Frontal cortex (tissue), 4 donors: ENCODE data around the gene GLCCI1. TPM values are rescaled to one million over a fixed set of nuclear protein-coding genes. Genes with fewer than 3 reads are reported as not detected.
"Not testable (repeated sequence)": the region's sequence is repeated elsewhere in the genome, so short reads cannot be mapped to it uniquely, and the experiment has no call there.

Experiments used
- DNase-seq, 2 donors: peaks; one replicate each; pipeline ENCODE4 v3.0.0; 2012; ENCODE audit warnings: low spot score in 2 of 2
- FAIRE-seq: peaks from 2 replicates; lab custom pipeline; 2012; peaks lifted over from hg19 to GRCh38; lab: Jason Lieb, UNC
- total RNA-seq: library from RNA; depleted of rRNA; stranded (reverse); fragments of >200 nt; gene quantifications from one replicate; pipeline ENCODE4 v1.2.3, GENCODE V29; 2014
- donor health status: control.
- donor health status: control.
- donor health status: control.

Gene GLCCI1
- total RNA-seq, 1 donor from 2014 or later, result 34.6 TPM

DNA sequence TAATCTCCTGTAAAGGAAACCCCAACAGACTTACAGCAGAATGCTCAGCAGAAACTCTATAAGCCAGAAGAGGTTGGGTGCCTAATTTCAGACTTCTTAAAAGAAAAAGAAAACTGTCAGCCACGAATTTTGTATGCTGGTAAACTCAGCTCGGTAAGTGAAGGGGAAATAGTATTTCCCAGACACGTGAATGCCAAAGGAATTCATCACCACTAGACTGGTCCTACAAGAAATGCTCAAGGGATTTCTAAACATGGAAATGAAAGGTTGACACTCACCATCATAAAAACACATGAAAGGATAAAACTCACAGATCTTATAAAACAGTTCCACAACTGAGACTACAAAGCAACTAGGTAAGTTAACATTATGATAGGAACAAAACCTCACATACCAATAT is 68.6 kb downstream of the GLCCI1 start:
- DNase-seq (no peak), FAIRE-seq (no peak)

DNA sequence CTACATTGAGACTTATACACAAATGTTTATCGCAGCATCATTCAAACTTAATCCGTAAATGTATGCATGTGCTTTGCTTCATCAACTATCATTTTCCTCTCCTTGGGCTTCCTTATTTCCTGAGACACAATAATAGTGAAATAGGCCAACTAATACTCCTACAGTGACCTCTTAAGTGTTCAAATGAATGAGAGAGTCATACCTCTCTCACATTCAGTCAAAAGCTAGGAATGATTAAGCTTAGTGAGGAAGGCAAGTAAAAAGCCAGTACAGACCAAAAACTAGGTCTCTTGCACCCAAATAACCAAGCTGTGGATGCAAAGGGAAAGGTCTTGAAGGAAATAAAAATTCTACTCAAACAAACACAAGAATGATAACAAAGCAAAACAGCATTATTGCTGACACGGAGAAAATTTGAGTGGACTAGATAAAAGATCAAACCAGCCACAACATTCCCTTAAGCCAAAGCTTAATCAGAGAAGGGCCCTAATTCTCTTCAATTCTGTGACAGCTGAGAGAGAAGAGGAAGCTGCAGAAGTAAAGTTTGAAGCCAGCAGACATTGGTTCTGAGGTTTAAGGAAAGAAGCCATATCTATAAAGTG is 72.3 kb downstream of the GLCCI1 start:
- FAIRE-seq (no peak), DNase-seq (no peak)

DNA sequence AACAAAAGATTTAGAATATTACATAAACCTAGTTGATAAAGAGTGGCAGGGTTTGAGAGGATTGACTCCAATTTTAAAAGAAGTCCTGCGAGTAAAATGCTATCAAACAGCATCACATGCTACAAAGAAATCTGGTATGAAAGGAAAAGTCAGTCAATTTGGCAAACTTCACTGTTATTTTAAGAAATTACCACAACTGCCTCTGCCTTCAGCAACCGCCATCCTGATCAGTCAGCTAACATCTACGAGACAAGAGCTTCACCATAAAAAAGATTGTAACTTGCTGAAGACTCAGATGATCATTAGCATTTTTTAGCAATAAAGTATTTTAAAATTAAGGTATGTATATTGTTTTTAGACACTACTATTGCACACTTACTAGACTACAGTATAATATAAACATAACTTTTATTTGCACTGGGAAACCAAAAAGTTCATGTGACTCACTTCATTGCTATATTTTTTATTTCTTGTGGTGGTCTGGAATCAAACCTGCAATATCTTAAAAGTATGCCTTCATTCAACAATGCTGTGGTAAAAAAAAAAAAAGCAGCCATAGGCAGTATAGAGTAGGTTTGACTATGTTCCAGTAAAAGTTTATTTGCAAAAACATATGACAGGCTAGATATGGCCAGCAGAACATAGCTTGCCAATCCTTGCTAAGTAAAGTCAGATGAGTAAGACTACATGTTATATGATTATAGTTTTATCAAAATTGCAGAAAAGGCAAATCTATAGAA is 74.4 kb downstream of the GLCCI1 start:
- FAIRE-seq (no peak), DNase-seq (no peak)

DNA sequence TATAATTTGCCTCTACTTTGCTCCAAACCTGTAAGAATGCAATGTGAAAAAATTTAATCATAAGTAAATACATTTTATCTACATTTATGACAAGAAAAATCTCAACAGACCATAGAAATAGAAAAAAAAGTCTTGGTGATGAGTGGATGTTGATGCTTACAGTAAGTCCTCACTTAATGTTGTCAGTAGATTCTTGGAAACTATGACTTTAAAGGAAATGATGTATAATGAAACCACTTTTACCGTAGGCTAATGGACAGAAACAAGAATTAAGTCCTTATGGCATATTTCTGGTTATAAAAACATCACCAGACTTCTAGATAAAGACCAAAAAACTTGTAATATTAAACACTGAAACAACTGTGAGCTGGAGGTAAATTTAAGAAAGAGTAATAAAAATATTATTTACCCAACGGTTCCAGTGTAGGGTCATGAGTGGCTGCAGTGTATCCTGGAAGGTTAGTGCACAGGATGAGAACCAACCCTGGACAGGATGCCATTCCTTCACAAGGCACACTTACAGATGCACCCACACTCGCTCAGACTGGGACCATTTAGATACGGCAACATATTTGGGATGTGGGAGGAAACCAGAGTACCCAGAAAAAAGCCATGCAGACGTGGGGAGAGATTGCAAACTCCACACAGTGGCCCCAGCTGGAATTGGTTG is 76.3 kb downstream of the GLCCI1 start:
- DNase-seq, result no peak
- FAIRE-seq, result no peak

DNA sequence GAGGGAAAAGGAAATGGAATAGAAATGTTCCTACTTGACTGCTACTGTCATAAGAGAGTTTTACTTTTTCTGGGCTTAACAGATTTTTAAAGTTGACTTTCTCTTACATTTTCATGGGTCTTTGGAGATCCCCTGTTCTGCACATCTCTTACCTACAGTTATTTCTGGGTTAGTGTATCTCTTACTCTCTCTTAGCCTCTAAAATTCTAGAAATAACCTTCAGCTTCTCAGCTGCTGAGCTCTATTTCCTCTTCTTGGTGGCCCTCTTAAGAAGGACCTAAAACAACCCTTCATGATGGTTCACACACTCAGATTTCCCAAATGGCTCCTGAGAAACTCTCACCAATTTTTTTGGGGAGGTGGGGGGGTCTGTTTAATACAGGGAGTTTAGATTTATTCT is 79.5 kb downstream of the GLCCI1 start:
- not testable (repeated sequence) for DNase-seq, FAIRE-seq

DNA sequence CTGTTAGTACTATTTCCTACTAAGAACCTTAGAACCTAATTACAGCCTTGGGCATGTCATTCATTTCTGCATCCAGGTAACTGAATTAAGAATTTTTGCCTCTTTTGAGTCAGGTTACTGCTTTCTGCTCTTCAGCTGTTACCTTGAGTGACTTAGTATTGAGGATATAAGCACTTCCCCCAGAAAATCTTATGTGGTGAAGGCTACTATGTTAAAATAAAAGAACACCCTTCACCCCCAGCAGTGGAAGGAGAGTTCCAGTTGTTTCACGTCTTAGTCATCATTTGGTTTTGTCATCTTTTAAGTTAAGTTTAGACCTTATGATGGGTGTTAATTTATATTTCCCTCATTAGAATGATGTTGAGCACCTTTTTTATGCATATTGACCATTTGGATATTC is 82.8 kb downstream of the GLCCI1 start:
- DNase-seq (no peak), FAIRE-seq (no peak)

DNA sequence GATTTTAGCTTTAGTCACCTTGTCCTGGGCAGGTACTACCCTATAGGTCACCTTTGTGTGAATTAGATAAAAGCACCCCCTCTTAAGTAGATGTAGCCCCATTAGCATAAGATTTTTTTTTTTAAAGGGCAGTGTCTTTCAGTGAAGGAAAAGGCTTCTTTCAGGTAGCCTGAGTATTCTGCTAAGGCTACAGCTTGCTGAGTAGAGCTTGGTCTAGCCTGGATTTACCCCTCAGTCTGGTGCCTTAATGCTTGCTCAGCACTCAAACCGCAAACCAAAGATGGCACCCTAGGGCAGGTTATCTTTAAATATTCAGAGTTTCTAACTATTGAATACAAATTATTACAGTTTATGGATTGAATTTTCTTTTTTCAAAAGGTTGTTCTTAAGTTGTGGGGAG is 83.4 kb downstream of the GLCCI1 start:
- FAIRE-seq (no peak), DNase-seq (no peak)

DNA sequence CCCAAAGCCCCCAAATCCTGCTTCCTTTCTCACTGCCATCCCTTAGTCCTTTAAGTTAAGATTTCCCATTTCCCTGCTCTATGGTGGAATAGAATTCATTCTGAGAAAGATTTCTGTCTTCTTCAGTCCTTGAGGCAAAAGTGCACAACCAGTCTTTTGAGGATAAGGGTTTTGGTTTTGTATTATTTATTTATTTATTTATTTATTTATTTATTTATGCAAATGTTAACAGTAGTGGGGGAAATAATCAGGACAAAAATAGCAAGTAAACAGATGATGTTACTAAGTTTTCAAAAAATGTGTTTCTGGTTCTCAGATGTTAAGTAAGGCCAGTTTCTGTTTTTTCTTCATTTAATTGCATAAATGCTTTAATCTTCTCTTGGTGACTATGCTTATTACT is 84.2 kb downstream of the GLCCI1 start:
- FAIRE-seq, result no peak
- DNase-seq, result no peak

DNA sequence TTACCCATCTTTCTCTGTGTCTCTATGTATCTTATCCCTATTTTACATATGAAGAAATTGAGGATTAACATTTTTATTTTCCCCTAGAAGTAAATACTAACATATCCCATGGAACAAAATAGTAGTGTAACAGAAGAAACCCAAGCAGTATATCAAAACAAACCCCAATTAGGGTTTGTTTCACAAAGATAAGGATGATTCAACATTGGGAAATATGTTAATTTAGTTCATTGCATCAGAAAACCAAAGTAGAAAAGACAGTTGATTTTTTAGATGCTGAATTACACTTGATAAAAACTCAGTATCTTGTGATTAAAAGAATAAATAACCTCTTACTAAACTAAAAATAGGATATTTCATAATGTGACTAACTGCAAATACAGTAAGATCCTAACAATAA is 87.8 kb downstream of the GLCCI1 start:
- no peak for FAIRE-seq

DNA sequence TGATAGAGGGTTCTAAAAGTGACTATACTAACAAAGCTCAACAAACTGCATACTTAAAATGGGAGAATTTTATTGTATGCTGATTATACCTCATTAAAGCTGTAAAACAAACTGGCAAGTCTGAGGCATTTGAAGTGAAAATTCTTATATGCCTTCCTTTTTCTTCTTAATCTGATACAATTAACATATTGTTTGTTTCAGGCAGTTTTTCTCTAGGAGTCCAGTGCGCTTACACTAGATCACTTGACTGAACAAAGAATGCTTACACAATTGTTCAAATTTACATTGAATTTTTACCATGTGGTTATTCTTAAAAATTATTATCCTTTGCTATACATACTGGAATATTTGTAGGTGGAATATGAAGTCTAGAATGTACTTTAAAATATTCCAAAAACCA is 89.0 kb downstream of the GLCCI1 start:
- FAIRE-seq (no peak), DNase-seq (no peak)

More for the DNA sequence above, 87.8 kb downstream of the GLCCI1 start:
- no peak for DNase-seq

DNA sequence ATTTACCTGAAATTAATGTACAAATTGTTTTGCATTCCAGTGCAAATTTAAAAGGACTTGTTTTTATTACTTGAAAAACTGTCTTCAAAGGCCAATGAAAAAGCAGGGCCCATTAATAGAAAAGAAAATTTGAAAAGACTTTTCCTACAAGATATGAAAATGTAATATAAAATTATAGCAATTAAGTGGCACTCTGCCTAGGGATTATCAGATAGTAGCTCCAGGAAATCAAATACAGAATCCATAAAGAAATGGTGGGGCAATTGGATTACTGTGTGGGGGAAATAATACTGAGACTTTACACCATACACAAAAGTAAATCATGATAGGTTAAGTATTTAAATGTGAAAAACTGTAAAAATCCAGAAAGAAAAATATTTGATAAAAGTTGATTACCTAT is 89.7 kb downstream of the GLCCI1 start:
- DNase-seq, result no peak
- no peak for FAIRE-seq

DNA sequence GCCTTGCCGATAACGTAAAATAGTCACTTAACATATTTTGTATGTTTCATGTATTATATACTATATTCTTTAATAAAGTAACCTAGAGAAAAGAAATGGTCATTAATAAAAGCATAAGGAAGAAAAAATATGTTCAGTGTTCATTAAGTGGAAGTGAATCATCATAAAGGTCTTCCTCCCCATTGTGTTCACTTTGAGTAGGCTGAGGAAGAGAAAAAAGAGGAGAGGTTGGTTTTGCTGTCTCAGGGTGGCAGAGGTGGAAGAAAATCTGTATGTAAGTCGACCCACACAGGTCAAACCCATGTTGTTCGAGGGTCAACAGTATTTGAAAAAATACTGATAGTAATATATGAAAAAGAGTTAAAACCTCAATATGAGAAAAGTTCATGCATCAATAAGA is 90.3 kb downstream of the GLCCI1 start:
- DNase-seq (no peak), FAIRE-seq (no peak)

DNA sequence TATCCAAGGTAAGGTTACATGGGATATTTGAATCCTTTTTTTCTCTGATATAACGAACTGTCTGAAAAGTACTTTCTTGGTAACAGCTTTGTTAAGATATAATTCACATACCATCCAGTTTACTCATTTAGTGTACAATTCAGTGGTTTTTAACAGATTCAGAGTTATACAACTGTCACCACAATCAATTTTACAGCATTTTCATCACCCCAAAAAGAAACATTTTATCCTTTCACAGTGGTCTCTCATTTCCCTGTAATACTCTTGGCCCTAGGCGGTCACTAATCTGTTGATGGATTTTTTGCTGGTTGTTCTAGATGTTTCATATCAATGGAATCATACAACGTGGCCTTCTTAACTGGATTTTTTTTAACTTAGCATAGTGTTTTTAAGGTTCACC is 91.6 kb downstream of the GLCCI1 start:
- FAIRE-seq (no peak), DNase-seq (no peak)

DNA sequence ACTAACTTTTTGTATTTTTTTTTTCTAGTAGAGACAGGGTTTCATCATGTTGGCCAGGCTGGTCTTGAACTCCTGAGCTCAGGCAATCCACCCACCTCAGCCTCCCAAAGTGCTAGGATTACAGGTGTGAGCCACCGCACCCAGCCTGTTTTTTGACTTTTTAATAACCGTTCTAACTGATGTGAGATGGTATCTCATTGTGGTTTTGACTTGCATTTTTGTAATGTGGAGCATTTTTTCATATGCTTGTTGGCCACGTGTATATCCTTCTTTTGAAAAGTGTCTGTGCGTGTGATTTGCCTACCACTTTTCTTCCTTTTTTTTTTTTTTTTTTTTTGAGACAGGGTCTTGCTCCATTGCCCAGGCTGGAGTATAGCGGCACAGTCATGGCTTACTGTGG is 94.7 kb downstream of the GLCCI1 start:
- DNase-seq, FAIRE-seq: not testable (repeated sequence)

DNA sequence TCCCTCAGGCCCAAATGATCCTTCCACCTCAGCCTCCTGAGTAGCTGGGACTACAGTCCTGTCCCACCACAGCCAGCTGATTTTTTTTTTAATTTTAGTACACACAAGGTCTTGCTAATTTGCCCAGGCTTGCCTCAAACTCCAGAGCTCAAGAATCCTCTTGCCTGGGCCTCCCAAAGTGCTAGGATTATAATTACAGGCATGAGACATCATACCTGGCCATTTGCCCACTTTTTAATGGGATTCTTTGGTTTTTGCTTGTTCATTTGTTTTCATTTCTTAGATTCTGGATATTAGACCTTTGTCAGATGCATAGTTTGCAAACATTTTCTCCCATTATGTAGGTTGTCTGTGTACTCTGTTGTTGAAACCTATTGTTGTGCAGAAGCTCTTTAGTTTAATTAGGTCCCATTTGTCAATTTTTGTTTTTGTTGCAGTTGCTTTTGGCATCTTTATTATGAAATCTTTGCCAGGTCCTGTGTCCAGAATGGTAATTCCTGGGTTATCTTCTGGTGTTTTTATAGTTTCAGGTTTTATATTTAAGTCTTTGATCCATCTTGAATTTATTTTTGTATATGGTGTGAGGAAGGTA is 95.2 kb downstream of the GLCCI1 start:
- DNase-seq (no peak), FAIRE-seq (no peak)

DNA sequence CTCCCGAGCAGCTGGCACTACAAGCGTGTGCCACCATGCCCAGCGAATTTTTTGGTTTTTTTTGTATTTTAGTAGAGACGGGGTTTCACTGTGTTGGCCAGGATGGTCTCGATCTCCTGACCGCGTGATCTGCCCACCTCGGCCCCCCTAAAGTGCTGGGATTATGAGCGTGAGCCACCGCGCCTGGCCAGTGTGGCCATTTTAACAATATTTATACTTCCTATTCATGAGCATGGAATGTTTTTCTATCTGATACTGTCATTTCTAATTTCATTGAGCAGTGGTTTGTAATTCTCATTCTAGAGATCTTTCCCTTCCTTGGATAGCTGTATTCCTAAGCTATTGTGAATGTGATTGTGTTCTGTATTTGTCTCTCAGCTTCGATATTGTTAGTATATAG is 96.2 kb downstream of the GLCCI1 start:
- FAIRE-seq (no peak), DNase-seq (no peak)

DNA sequence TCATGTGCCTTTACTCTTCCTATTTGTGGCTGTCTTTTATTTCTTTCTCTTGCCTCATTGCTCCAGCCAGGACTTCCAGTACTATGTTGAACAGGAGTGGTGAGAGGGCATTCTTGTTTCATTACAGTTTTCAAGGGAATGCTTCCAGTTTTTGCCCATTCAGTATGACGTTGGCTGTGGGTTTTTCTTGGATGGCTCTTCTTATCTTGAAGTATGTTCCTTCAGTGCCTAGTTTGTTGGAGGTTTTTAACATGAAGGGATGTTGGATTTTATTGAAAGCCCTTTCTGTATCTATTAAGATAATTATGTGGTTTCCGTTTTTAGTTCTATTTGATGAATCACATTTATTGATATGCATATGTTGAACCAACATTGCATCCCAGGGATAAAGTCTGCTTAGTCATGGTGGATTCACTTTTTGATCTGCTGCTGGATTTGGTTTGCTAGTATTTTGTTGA is 96.8 kb downstream of the GLCCI1 start:
- FAIRE-seq (no peak), DNase-seq (no peak)

DNA sequence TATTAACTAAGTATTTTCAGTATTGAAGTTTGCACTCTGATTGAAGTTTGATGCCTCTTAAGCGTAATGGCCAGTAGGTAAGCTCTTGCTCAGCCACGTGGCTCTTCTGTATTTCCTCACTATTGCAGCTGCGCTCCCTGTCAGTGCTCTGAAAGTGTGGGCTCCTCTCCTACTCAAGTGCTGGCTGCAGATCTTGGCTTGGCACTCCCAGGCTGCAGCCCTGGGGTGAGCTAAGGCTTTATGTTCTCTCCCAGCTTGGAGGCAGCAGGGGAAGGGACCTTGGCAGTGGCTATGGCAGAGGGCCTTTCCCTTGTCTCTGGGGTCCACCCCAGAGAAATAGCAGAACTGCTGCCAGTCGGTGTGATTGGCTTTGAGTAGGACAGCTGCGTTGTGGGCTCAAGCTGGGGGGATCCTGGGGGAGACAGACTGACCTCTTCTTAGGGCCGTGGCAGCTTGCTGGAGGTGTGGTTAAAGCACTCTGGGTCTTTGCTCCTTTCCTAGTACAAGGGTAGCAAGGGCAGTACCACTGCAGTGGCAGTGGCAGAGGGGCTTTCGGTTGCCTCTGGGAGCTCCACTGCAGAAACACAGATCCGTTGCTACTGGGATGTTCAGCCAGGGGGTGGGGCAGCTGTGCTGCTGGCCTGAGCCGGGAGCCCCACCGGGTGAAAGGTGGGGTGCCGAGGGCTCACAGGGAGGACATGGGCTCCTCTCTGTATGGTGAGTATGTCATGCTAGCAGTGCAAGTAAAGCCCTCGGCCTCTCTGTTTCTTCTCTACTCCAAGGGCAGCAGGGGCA is 100.5 kb downstream of the GLCCI1 start:
- FAIRE-seq (no peak), DNase-seq (no peak)

DNA sequence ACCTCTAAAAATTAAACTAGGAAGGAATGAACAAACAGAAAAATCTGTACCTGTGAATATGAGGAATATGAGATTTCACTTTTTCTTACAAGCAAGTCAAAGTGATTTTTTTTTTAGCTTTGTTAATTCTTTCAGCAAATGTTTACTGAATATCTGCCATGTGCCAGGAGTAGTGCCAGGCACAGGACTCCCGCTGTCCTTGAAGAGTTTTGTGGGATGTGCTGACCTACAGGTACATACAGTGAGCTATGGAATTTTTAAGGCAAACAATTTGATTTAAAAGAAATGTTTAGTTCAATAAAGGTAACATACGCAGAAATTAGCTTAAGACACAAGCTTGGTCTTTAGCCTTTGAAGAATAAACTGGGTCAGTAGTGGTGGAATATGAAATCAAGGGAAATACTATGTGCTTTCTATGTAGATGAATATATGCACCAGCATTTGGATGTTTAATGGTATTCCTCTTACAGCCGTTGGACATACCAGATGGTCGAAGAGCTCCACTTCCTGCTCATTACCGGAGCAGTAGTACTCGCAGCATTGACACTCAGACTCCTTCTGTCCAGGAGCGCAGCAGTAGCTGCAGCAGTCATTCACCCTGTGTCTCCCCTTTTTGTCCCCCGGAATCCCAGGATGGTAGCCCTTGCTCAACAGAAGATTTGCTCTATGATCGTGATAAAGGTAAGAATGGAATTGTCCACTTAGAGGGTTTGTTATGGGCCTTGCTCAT is 102.0 kb downstream of the GLCCI1 start:
- DNase-seq, result no peak
- FAIRE-seq, result no peak
